Astrocyte (in vitro differentiated cells and primary cell): ENCODE measurements around the gene LAMC1. TPM values are rescaled to one million over a fixed set of nuclear protein-coding genes. Genes with fewer than 3 reads are reported as not detected.

Experiments used
- DNase-seq: peaks from one replicate; pipeline ENCODE4 v3.0.0-alpha.2; 2010; ENCODE audit warnings: low read depth
- FAIRE-seq: peaks from 2 replicates; lab custom pipeline; 2011; peaks lifted over from hg19 to GRCh38; lab: Jason Lieb, UNC
- H2AFZ ChIP-seq: 2 replicates; pipeline ENCODE4 v1.6.0; 2012; ENCODE audit warnings: low read depth, low read length, inconsistent platforms
- H3K27ac ChIP-seq: 2 replicates; pipeline ENCODE4 v1.5.1; 2011; ENCODE audit warnings: low read depth, low read length, inconsistent platforms
- H3K27me3 ChIP-seq: 2 replicates; pipeline ENCODE4 v1.6.0; 2011; ENCODE audit warnings: low read length, inconsistent platforms; ENCODE audit not compliant: insufficient read depth
- H3K36me3 ChIP-seq: 2 replicates; pipeline ENCODE4 v1.5.1; 2011; ENCODE audit warnings: low read length, inconsistent platforms; ENCODE audit not compliant: insufficient read depth
- H3K4me1 ChIP-seq: 2 replicates; pipeline ENCODE4 v1.5.1; 2011; ENCODE audit warnings: low read length, inconsistent platforms; ENCODE audit not compliant: insufficient read depth
- H3K4me2 ChIP-seq: 2 replicates; pipeline ENCODE4 v1.6.0; 2012; ENCODE audit warnings: low read length, inconsistent platforms
- H3K4me3 ChIP-seq: 2 replicates; pipeline ENCODE4 v1.5.1; 2011; ENCODE audit warnings: low read depth, mild to moderate bottlenecking, low read length, inconsistent platforms; ENCODE audit not compliant: insufficient read depth
- H3K79me2 ChIP-seq: 2 replicates; pipeline ENCODE4 v1.6.0; 2012; ENCODE audit warnings: mild to moderate bottlenecking, low read length, inconsistent platforms; ENCODE audit not compliant: insufficient read depth
- H3K9ac ChIP-seq: 2 replicates; pipeline ENCODE4 v1.6.0; 2012; ENCODE audit warnings: mild to moderate bottlenecking, low read length, inconsistent platforms
- H3K9me3 ChIP-seq: 2 replicates; pipeline ENCODE4 v1.5.1; 2012; ENCODE audit warnings: low read depth, mild to moderate bottlenecking, low read length, inconsistent platforms; ENCODE audit not compliant: insufficient read depth
- H4K20me1 ChIP-seq: 2 replicates; pipeline ENCODE4 v1.6.0; 2012; ENCODE audit warnings: low read length, inconsistent platforms; ENCODE audit not compliant: insufficient read depth
- H3K27ac Mint-ChIP-seq: one replicate; pipeline ENCODE4 v1.8.0; 2021; ENCODE audit warnings: mild to moderate bottlenecking, mixed read lengths; ENCODE audit not compliant: unreplicated experiment
- H3K27me3 Mint-ChIP-seq: one replicate; pipeline ENCODE4 v1.8.0; 2021; ENCODE audit warnings: low read depth, mixed read lengths; ENCODE audit not compliant: unreplicated experiment
- H3K36me3 Mint-ChIP-seq: one replicate; pipeline ENCODE4 v1.8.0; 2021; ENCODE audit warnings: low read depth, mixed read lengths; ENCODE audit not compliant: unreplicated experiment
- H3K4me1 Mint-ChIP-seq: one replicate; pipeline ENCODE4 v1.8.0; 2021; ENCODE audit warnings: low read depth, mixed read lengths; ENCODE audit not compliant: unreplicated experiment
- H3K4me3 Mint-ChIP-seq: one replicate; pipeline ENCODE4 v1.8.0; 2021; ENCODE audit warnings: mild to moderate bottlenecking, moderate library complexity, mixed read lengths; ENCODE audit not compliant: unreplicated experiment
- H3K9me3 Mint-ChIP-seq: one replicate; pipeline ENCODE4 v1.8.0; 2021; ENCODE audit warnings: mild to moderate bottlenecking, mixed read lengths; ENCODE audit not compliant: unreplicated experiment
- CTCF ChIP-seq: IDR thresholded peaks from 2 replicates; pipeline ENCODE4 v1.5.1; 2011; ENCODE audit warnings: low read depth, mild to moderate bottlenecking, inconsistent platforms, low read length, moderate library complexity; ENCODE audit not compliant: insufficient read depth
- EZH2 ChIP-seq: IDR thresholded peaks from 2 replicates; pipeline ENCODE4 v1.6.1; 2012; ENCODE audit warnings: mild to moderate bottlenecking, low read length, inconsistent platforms; ENCODE audit not compliant: insufficient read depth
- total RNA-seq: library from RNA; stranded (reverse); gene quantifications from 2 replicates; pipeline ENCODE4 v1.2.1, GENCODE V29; 2021

LAMC1 gene
- total RNA-seq, 1 donor from 2014 or later = 270 TPM

- Histone ChIP-seq H3K4me2 (no peak overlapping the region), H3K4me1 (peaks cover 8% of the 10 kb centered on the region), H2AFZ (no peak overlapping the region), H3K79me2 (peaks cover 100% of the 10 kb centered on the region), H3K27ac (no peak overlapping the region), H3K9me3 (no peaks in the 10 kb centered on the region), H4K20me1 (peaks cover 94% of the 10 kb centered on the region), H3K27me3 (no peaks in the 10 kb centered on the region), H3K4me3 (no peak overlapping the region), H3K36me3 (no peaks in the 10 kb centered on the region), H3K9ac (no peak overlapping the region)
- Mint-ChIP-seq H3K36me3 (no peaks in the 10 kb centered on the region), H3K4me3 (no peak overlapping the region), H3K27ac (no peak overlapping the region), H3K27me3 (no peaks in the 10 kb centered on the region), H3K4me1 (peaks cover 32% of the 10 kb centered on the region), H3K9me3 (no peaks in the 10 kb centered on the region)
- DNase-seq (no peak), FAIRE-seq (no peak)
- TF ChIP-seq CTCF = no peak
- TF ChIP-seq EZH2 = no peak
These were observed 63.8 kb downstream of the LAMC1 start for GRCh38 chr1:183087001-183087400.

GRCh38 chr1:183089025-183089639 is 65.9 kb downstream of the LAMC1 start:
- H3K4me1 Mint-ChIP-seq = peaks cover 42% of the 10 kb centered on the region
- H3K27ac Mint-ChIP-seq = no peak overlapping the region
- FAIRE-seq = no peak

More at GRCh38 chr1:183089025-183089639, 65.9 kb downstream of the LAMC1 start:
- no peak for TF ChIP-seq CTCF
- Mint-ChIP-seq H3K9me3 (no peaks in the 10 kb centered on the region), H3K36me3 (no peaks in the 10 kb centered on the region), H3K27me3 (no peaks in the 10 kb centered on the region), H3K4me3 (no peak overlapping the region)
- Histone ChIP-seq H3K4me2 (no peak overlapping the region), H3K4me3 (no peak overlapping the region), H3K9ac (no peak overlapping the region), H3K27ac (no peak overlapping the region), H4K20me1 (peaks cover 97% of the 10 kb centered on the region), H3K36me3 (no peaks in the 10 kb centered on the region), H3K79me2 (peaks cover 100% of the 10 kb centered on the region), H2AFZ (no peak overlapping the region), H3K4me1 (peaks cover 16% of the 10 kb centered on the region), H3K27me3 (no peaks in the 10 kb centered on the region), H3K9me3 (no peaks in the 10 kb centered on the region)
- no peak for DNase-seq
